OCI-LY7 (cell line): ENCODE data around the gene ZNF827. TPM values are rescaled to one million over a fixed set of nuclear protein-coding genes. Genes with fewer than 3 reads are reported as not detected.

Experiments used
- BruUV-seq: library from RNA; stranded (reverse); fragments of 400-500 nt; replicated peaks from 2 replicates; lab custom pipeline; 2021; lab: Mats Ljungman, UMichigan
- CTCF ChIA-PET: fragments of 300-600 bp; sonication (Branson Sonifier 250); formaldehyde crosslinking; loops from one replicate; lab custom pipeline; 2022; ENCODE audit warnings: antibody characterized with exemption; ENCODE audit not compliant: unreplicated experiment; lab: Charles Lee
- POLR2A ChIA-PET: fragments of 300-600 bp; sonication (Branson Sonifier 250); formaldehyde crosslinking; loops from one replicate; lab custom pipeline; 2022; ENCODE audit warnings: antibody characterized with exemption; lab: Charles Lee
- DNase-seq: peaks from one replicate; pipeline ENCODE4 v3.0.0-alpha.2; 2015; ENCODE audit warnings: low spot score
- H2AFZ ChIP-seq: fragments of 200-600 bp; sonication (generic), shearing (Covaris generic); 2 replicates; pipeline ENCODE4 v1.6.1; 2014; ENCODE audit warnings: mild to moderate bottlenecking, antibody characterized with exemption, low read length, moderate library complexity
- H3K27ac ChIP-seq: fragments of 200-600 bp; sonication (generic); 2 replicates; pipeline ENCODE4 v1.5.1; 2014; ENCODE audit warnings: mixed run types, low read depth, mild to moderate bottlenecking, moderate library complexity, low read length, inconsistent platforms; ENCODE audit not compliant: poor library complexity, severe bottlenecking
- H3K36me3 ChIP-seq: fragments of 200-600 bp; sonication (generic); 2 replicates; pipeline ENCODE4 v1.6.1; 2014; ENCODE audit warnings: mild to moderate bottlenecking, antibody characterized with exemption, low read length, moderate library complexity, mixed read lengths; ENCODE audit not compliant: insufficient read depth
- H3K4me1 ChIP-seq: fragments of 200-600 bp; sonication (generic); 2 replicates; pipeline ENCODE4 v1.5.1; 2014; ENCODE audit warnings: mild to moderate bottlenecking, low read length; ENCODE audit not compliant: insufficient read depth, poor library complexity, severe bottlenecking
- H3K4me2 ChIP-seq: fragments of 200-600 bp; sonication (generic); 2 replicates; pipeline ENCODE4 v1.6.1; 2014; ENCODE audit warnings: mild to moderate bottlenecking, low read length
- H3K4me3 ChIP-seq: fragments of 200-600 bp; sonication (generic); 2 replicates; pipeline ENCODE4 v1.5.1; 2014; ENCODE audit warnings: mild to moderate bottlenecking, low read depth, low read length; ENCODE audit not compliant: poor library complexity, severe bottlenecking
- H3K79me2 ChIP-seq: fragments of 200-600 bp; sonication (generic); 2 replicates; pipeline ENCODE4 v1.6.1; 2016; ENCODE audit warnings: low read depth, mild to moderate bottlenecking, low read length, moderate library complexity, mixed read lengths; ENCODE audit not compliant: insufficient read depth
- H3K9me2 ChIP-seq: fragments of 200-600 bp; sonication (generic); 2 replicates; pipeline ENCODE4 v1.6.1; 2016; ENCODE audit warnings: mild to moderate bottlenecking, low read length, mixed read lengths; ENCODE audit not compliant: insufficient read depth
- H3K9me3 ChIP-seq: fragments of 200-600 bp; sonication (generic); 2 replicates; pipeline ENCODE4 v1.6.1; 2014; ENCODE audit warnings: mild to moderate bottlenecking, mixed run types, low read length, mixed read lengths
- H4K20me1 ChIP-seq: fragments of 200-600 bp; sonication (generic); 2 replicates; pipeline ENCODE4 v1.6.1; 2014; ENCODE audit warnings: mild to moderate bottlenecking, antibody characterized with exemption, low read length, moderate library complexity, mixed read lengths; ENCODE audit not compliant: insufficient read depth
- CTCF ChIP-seq: fragments of 200-600 bp; sonication (generic); conservative IDR thresholded peaks from 2 replicates; pipeline ENCODE4 v1.5.1; 2014; ENCODE audit warnings: mild to moderate bottlenecking, antibody characterized with exemption, low read length, moderate library complexity, mixed read lengths
- EZH2phosphoT487 ChIP-seq: fragments of 200-600 bp; sonication (generic); IDR thresholded peaks from 2 replicates; pipeline ENCODE4 v1.6.1; 2018; ENCODE audit warnings: low read depth, borderline replicate concordance, mild to moderate bottlenecking, mixed run types, antibody characterized with exemption, low read length, moderate library complexity, mixed read lengths
- intact Hi-C: fragments of 100-400 bp; cut with micrococcal nuclease; formaldehyde crosslinking; loops from one replicate; pipeline ENCODE4 v1.10.0; 2022; ENCODE audit not compliant: unreplicated experiment
- total RNA-seq, 2 experiments: library from RNA; depleted of rRNA in 1 of 2; stranded (reverse); fragments of >200 nt in 1 of 2; shearing (Covaris generic) in 1 of 2; gene quantifications; 2 replicates each; pipeline ENCODE4 v1.2.3, GENCODE V29; 2014 to 2022

Gene ZNF827
- total RNA-seq, 2 experiments from 2014 or later = 15.1 to 42.9 TPM

- TF ChIP-seq EZH2phosphoT487 = no peak
- no peak for TF ChIP-seq CTCF
- ChIA-PET POLR2A (interaction anchor here (0.6 to 1.5 kb wide), 6 partner anchors 9 to 64 kb away, joined by 3 to 6 read pairs (median 3); no protein-coding TSS in a partner anchor), CTCF (no interaction called here)
- Histone ChIP-seq H3K36me3 (peaks cover 83% of the 10 kb centered on the region), H3K4me1 (no peaks in the 10 kb centered on the region), H3K9me2 (no peaks in the 10 kb centered on the region), H3K4me3 (no peak overlapping the region), H4K20me1 (0 out of 2 replicates have a peak, but pooled peaks cover 6% of the 10 kb centered on the region), H2AFZ (no peak overlapping the region), H3K79me2 (0 out of 2 replicates have a peak, but pooled peaks cover 13% of the 10 kb centered on the region), H3K4me2 (no peak overlapping the region), H3K9me3 (no peaks in the 10 kb centered on the region), H3K27ac (no peak overlapping the region)
- no TSS peak for BruUV-seq
- intact Hi-C loops = no loop called here
- no peak for DNase-seq
These were observed 71.2 kb downstream of the ZNF827 start for GRCh38 chr4:145867406-145867805.

- Histone ChIP-seq H3K36me3 (peaks cover 83% of the 10 kb centered on the region), H3K27ac (no peak overlapping the region), H3K4me3 (no peak overlapping the region), H2AFZ (no peak overlapping the region), H4K20me1 (0 out of 2 replicates have a peak, but pooled peaks cover 6% of the 10 kb centered on the region), H3K4me2 (no peak overlapping the region), H3K79me2 (0 out of 2 replicates have a peak, but pooled peaks cover 15% of the 10 kb centered on the region), H3K9me2 (no peaks in the 10 kb centered on the region), H3K9me3 (no peaks in the 10 kb centered on the region), H3K4me1 (no peaks in the 10 kb centered on the region)
- no peak for DNase-seq
- intact Hi-C loops = no loop called here
- ChIA-PET CTCF (no interaction called here), POLR2A (interaction anchor here (0.6 to 1.5 kb wide), 6 partner anchors 10 to 65 kb away, joined by 3 to 6 read pairs (median 3); no protein-coding TSS in a partner anchor)
- no peak for TF ChIP-seq CTCF
- no peak for TF ChIP-seq EZH2phosphoT487
- BruUV-seq = no TSS peak
These were observed 71.6 kb downstream of the ZNF827 start for GRCh38 chr4:145866991-145867390.

GRCh38 chr4:145865274-145865941 is 73.2 kb downstream of the ZNF827 start:
- Histone ChIP-seq H3K9me3 (no peaks in the 10 kb centered on the region), H3K9me2 (no peaks in the 10 kb centered on the region), H3K4me1 (no peaks in the 10 kb centered on the region), H3K79me2 (0 out of 2 replicates have a peak, but pooled peaks cover 15% of the 10 kb centered on the region), H3K27ac (no peak overlapping the region), H2AFZ (no peak overlapping the region), H3K36me3 (peaks cover 88% of the 10 kb centered on the region), H3K4me2 (no peak overlapping the region), H4K20me1 (0 out of 2 replicates have a peak, but pooled peaks cover 6% of the 10 kb centered on the region), H3K4me3 (no peak overlapping the region)
- intact Hi-C loops = no loop called here
- BruUV-seq = no TSS peak
- ChIA-PET CTCF (no interaction called here), POLR2A (interaction anchor here (0.7 to 1.4 kb wide), 5 partner anchors 11 to 54 kb away, joined by 3 to 7 read pairs (median 3); no protein-coding TSS in a partner anchor)
- no peak for TF ChIP-seq EZH2phosphoT487
- no peak for TF ChIP-seq CTCF
- no peak for DNase-seq
